ENCODE results near the gene COL11A2.
"Not testable (repeated sequence)": the region's sequence is repeated elsewhere in the genome, so short reads cannot be mapped to it uniquely, and the experiment has no call there.

GRCh38 chr6:33226503-33227120 is 34.3 kb upstream of the COL11A2 start:
- TF ChIP-seq CTCF (IDR thresholded peaks at IDR 0.05; ENCODE audit: poor library complexity, severe bottlenecking); EZH2 (IDR thresholded peaks at IDR 0.05; ENCODE audit: borderline replicate concordance, insufficient read depth, low read length, poor library complexity, severe bottlenecking); EP300 (conservative IDR thresholded peaks at IDR 0.05; ENCODE audit: poor library complexity, severe bottlenecking); POLR2AphosphoS5 (IDR thresholded peaks at IDR 0.05): not testable (repeated sequence)
